HCT116 (cell line): ENCODE measurements around the gene FAM24B. TPM values are rescaled to one million over a fixed set of nuclear protein-coding genes. Genes with fewer than 3 reads are reported as not detected.

Experiments used
- ATAC-seq: fragments of 200-7000 bp; cut with Tn5 transposase; 2 replicates; pipeline ENCODE4 v1.9.1; 2020; ENCODE audit warnings: mild to moderate bottlenecking, moderate library complexity
- BruUV-seq: library from RNA; stranded (reverse); fragments of 400-500 nt; replicated peaks from 2 replicates; lab custom pipeline; 2021; lab: Mats Ljungman, UMichigan
- CTCF ChIA-PET: fragments of 300-600 bp; sonication (Branson Sonifier 250); formaldehyde crosslinking; loops from one replicate; lab custom pipeline; 2021; ENCODE audit warnings: antibody characterized with exemption; lab: Charles Lee
- POLR2A ChIA-PET: fragments of 300-600, 350-600 bp; sonication (Branson Sonifier 250); formaldehyde crosslinking; loops from one replicate; lab custom pipeline; 2021; ENCODE audit warnings: antibody characterized with exemption; lab: Charles Lee
- RAD21 ChIA-PET, 2 experiments: fragments of 300-600 bp; sonication (Branson Sonifier 250); formaldehyde crosslinking; loops; one replicate each; lab custom pipeline; 2023; ENCODE audit warnings: low total read pairs in 2 of 2; ENCODE audit not compliant: uncharacterized antibody in 2 of 2, unreplicated experiment in 2 of 2, low non-redundant PET in 1 of 2; lab: Charles Lee
- DNase-seq: peaks from one replicate; pipeline ENCODE4 v3.0.0-alpha.2; 2010; ENCODE audit warnings: low read depth, low spot score
- H2AFZ ChIP-seq: fragments of 200-600 bp; shearing (Covaris generic), sonication (generic); 2 replicates; pipeline ENCODE4 v1.6.1; 2017; ENCODE audit warnings: low read depth, mixed run types, mixed read lengths, antibody characterized with exemption, low read length; ENCODE audit not compliant: poor library complexity, severe bottlenecking
- H3K27ac ChIP-seq: 2 replicates; pipeline ENCODE4 v1.5.1; 2012; ENCODE audit warnings: low read depth, low read length
- H3K27me3 ChIP-seq: fragments of 200-600 bp; sonication (generic); 2 replicates; pipeline ENCODE4 v1.6.1; 2016; ENCODE audit warnings: mixed run types, low read length, mixed read lengths; ENCODE audit not compliant: insufficient read depth
- H3K36me3 ChIP-seq, 2 experiments: fragments of 200-500 bp in 1 of 2; fragments of 200-600 bp in 1 of 2; sonication (Bioruptor generic) in 1 of 2; sonication (generic) in 1 of 2; 2 replicates each; pipeline versions ENCODE4 v1.5.1 to v1.6.1; 2014 to 2016; ENCODE audit warnings: low read length in 2 of 2, inconsistent platforms in 1 of 2, mixed read lengths in 1 of 2, mixed run types in 1 of 2; ENCODE audit not compliant: insufficient read depth in 2 of 2, control insufficient read depth in 1 of 2
- H3K4me1 ChIP-seq, 2 experiments: fragments of 200-600 bp in 1 of 2; sonication (generic) in 1 of 2; 2 replicates each; pipeline versions ENCODE4 v1.5.1 to v1.6.1; 2012 to 2017; ENCODE audit warnings: low read length in 2 of 2, inconsistent platforms in 1 of 2, mild to moderate bottlenecking in 1 of 2, mixed read lengths in 1 of 2, mixed run types in 1 of 2, moderate library complexity in 1 of 2; ENCODE audit not compliant: insufficient read depth in 2 of 2, control insufficient read depth in 1 of 2
- H3K4me2 ChIP-seq: fragments of 200-600 bp; sonication (generic); 2 replicates; pipeline ENCODE4 v1.6.1; 2017; ENCODE audit warnings: mixed run types, low read length, mixed read lengths
- H3K4me3 ChIP-seq, 2 experiments: fragments of 200-600 bp in 1 of 2; sonication (generic) in 1 of 2; replicated peaks in 1 of 2; 2 replicates each; pipeline ENCODE4 v1.5.1; 2011 to 2016; ENCODE audit warnings: low read length in 2 of 2, control low read depth in 1 of 2, low read depth in 1 of 2, mild to moderate bottlenecking in 1 of 2, mixed read lengths in 1 of 2, mixed run types in 1 of 2
- H3K79me2 ChIP-seq: fragments of 200-600 bp; sonication (generic); 2 replicates; pipeline ENCODE4 v1.6.1; 2017; ENCODE audit warnings: mild to moderate bottlenecking, mixed run types, low read length, moderate library complexity, mixed read lengths; ENCODE audit not compliant: insufficient read depth
- H3K9ac ChIP-seq: fragments of 200-600 bp; sonication (generic); 2 replicates; pipeline ENCODE4 v1.6.1; 2016; ENCODE audit warnings: low read length, mixed read lengths
- H3K9me2 ChIP-seq: fragments of 200-600 bp; sonication (generic), shearing (Covaris generic); 2 replicates; pipeline ENCODE4 v1.6.1; 2017; ENCODE audit warnings: mixed run types, mild to moderate bottlenecking, moderate library complexity; ENCODE audit not compliant: insufficient read depth
- H3K9me3 ChIP-seq, 2 experiments: fragments of 200-500 bp in 1 of 2; fragments of 200-600 bp in 1 of 2; sonication (Bioruptor generic) in 1 of 2; sonication (generic) in 1 of 2; 2 replicates each; pipeline ENCODE4 v1.6.1; 2014 to 2017; ENCODE audit warnings: low read length in 2 of 2, mixed read lengths in 2 of 2, inconsistent platforms in 1 of 2, low read depth in 1 of 2, mild to moderate bottlenecking in 1 of 2, mixed run types in 1 of 2, moderate library complexity in 1 of 2; ENCODE audit not compliant: control insufficient read depth in 1 of 2, insufficient read depth in 1 of 2
- H4K20me1 ChIP-seq: fragments of 200-600 bp; sonication (generic), shearing (Covaris generic); 2 replicates; pipeline ENCODE4 v1.6.1; 2017; ENCODE audit warnings: mixed run types, mild to moderate bottlenecking, moderate library complexity; ENCODE audit not compliant: insufficient read depth
- CTCF ChIP-seq, 3 experiments: fragments of 200-600 bp in 1 of 3; sonication (generic) in 1 of 3; IDR thresholded peaks in 2 of 3; conservative IDR thresholded peaks in 1 of 3; 2 replicates each; pipeline ENCODE4 v1.5.1; 2012 to 2017; ENCODE audit warnings: low read depth in 2 of 3, low read length in 2 of 3, antibody characterized with exemption in 1 of 3, borderline replicate concordance in 1 of 3, control low read depth in 1 of 3, mild to moderate bottlenecking in 1 of 3, mixed read lengths in 1 of 3, mixed run types in 1 of 3, moderate library complexity in 1 of 3; ENCODE audit not compliant: insufficient read depth in 1 of 3
- EZH2 ChIP-seq: fragments of 200-600 bp; sonication (generic); IDR thresholded peaks from 2 replicates; pipeline ENCODE4 v1.6.1; 2017; ENCODE audit warnings: antibody characterized with exemption, mixed run types
- EZH2phosphoT487 ChIP-seq: fragments of 200-600 bp; IDR thresholded peaks from 2 replicates; pipeline ENCODE4 v1.6.1; 2018; ENCODE audit warnings: antibody characterized with exemption, borderline replicate concordance
- FOSL1 ChIP-seq: IDR thresholded peaks from 2 replicates; pipeline ENCODE4 v1.6.1; 2012; ENCODE audit warnings: low read depth
- POLR2A ChIP-seq: IDR thresholded peaks from 2 replicates; pipeline ENCODE4 v1.7.0; 2011; ENCODE audit warnings: borderline replicate concordance; ENCODE audit not compliant: insufficient read depth, insufficient read length; ENCODE audit errors: extremely low read depth
- REST ChIP-seq: IDR thresholded peaks from 2 replicates; pipeline ENCODE4 v1.6.1; 2012; ENCODE audit warnings: low read depth
- SP1 ChIP-seq: IDR thresholded peaks from 2 replicates; pipeline ENCODE4 v1.6.1; 2012; ENCODE audit warnings: low read depth
- TCF7L2 ChIP-seq: IDR thresholded peaks from 2 replicates; pipeline ENCODE4 v1.7.0; 2011; ENCODE audit warnings: borderline replicate concordance, inconsistent platforms; ENCODE audit not compliant: insufficient read depth, insufficient read length; ENCODE audit errors: extremely low read depth
- ZBTB33 ChIP-seq: IDR thresholded peaks from 2 replicates; pipeline ENCODE4 v1.6.1; 2011; ENCODE audit warnings: mild to moderate bottlenecking, low read length, moderate library complexity; ENCODE audit not compliant: insufficient replicate concordance; ENCODE audit errors: extremely low read depth
- ZFX ChIP-seq: fragments of 450-650 bp; IDR thresholded peaks from 2 replicates; pipeline ENCODE4 v1.6.1; 2017
- ZNF274 ChIP-seq: fragments of 200-500 bp; sonication (Bioruptor generic); IDR thresholded peaks from 2 replicates; pipeline ENCODE4 v1.6.1; 2014; ENCODE audit warnings: mild to moderate bottlenecking, low read depth, low read length, inconsistent platforms
- intact Hi-C: fragments of 100-400 bp; cut with micrococcal nuclease; formaldehyde crosslinking; loops from 2 replicates; pipeline ENCODE4 v1.10.0; 2022
- total RNA-seq: library from RNA; stranded (reverse); gene quantifications from one replicate; pipeline ENCODE4 v1.2.1, GENCODE V29; 2021; ENCODE audit not compliant: unreplicated experiment

Gene FAM24B
- total RNA-seq, 1 experiment from 2014 or later = 6.8 TPM

- CTCF ChIA-PET = no interaction called here
- TSS peak; percentile 23 for BruUV-seq
- intact Hi-C loops = no loop called here
- RAD21 ChIA-PET = no interaction called here
- Histone ChIP-seq H3K27me3 (peaks cover 30% of the 10 kb centered on the region), H3K27ac (no peak overlapping the region), H2AFZ (no peak overlapping the region), H3K4me2 (peak overlapping the region; percentile 2; the same call in 1 of the 2 replicates), H3K4me3 (no peak overlapping the region), H3K9me2 (no peaks in the 10 kb centered on the region), H3K4me1 (peaks cover 14 to 30% of the 10 kb centered on the region in 2 experiments; a peak in 3 of 4 replicates), H3K9ac (no peak overlapping the region), H3K79me2 (peaks cover 21% of the 10 kb centered on the region; the same call in 1 of the 2 replicates), H3K36me3 (no peaks in the 10 kb centered on the region), H3K9me3 (no peaks in the 10 kb centered on the region), H4K20me1 (no peaks in the 10 kb centered on the region)
- ATAC-seq (peak; percentile 32; the same call in 1 of the 2 replicates), DNase-seq (no peak)
- POLR2A ChIA-PET = no interaction called here
- TF ChIP-seq ZFX (no peak), POLR2A (no peak)
Measured at GRCh38 chr10:122854648-122855047, 24.7 kb downstream of the FAM24B start.

- ATAC-seq (no peak), DNase-seq (no peak)
- peaks cover 13% of the 10 kb centered on the region; the same call in 1 of the 2 replicates for H3K79me2 ChIP-seq
- H2AFZ ChIP-seq = no peak overlapping the region
- H3K9me3 ChIP-seq = no peaks in the 10 kb centered on the region
- no TSS peak for BruUV-seq
- intact Hi-C loops = no loop called here
- H3K9ac ChIP-seq = no peak overlapping the region
- H3K36me3 ChIP-seq = no peaks in the 10 kb centered on the region
- ChIA-PET RAD21 (no interaction called here), POLR2A (no interaction called here), CTCF (no interaction called here)
- H3K4me3 ChIP-seq = no peak overlapping the region
- H4K20me1 ChIP-seq = no peaks in the 10 kb centered on the region
- H3K9me2 ChIP-seq = no peaks in the 10 kb centered on the region
- peaks cover 28% of the 10 kb centered on the region for H3K27me3 ChIP-seq
- no peak overlapping the region for H3K27ac ChIP-seq
- H3K4me1 ChIP-seq = peaks cover 14 to 30% of the 10 kb centered on the region in 2 experiments; a peak in 3 of 4 replicates
- no peak overlapping the region for H3K4me2 ChIP-seq
- TF ChIP-seq TCF7L2 = no peak
- no peak for TF ChIP-seq EZH2phosphoT487
- no peak for TF ChIP-seq FOSL1
- TF ChIP-seq ZNF274 = no peak
- no peak for TF ChIP-seq ZBTB33
- no peak for TF ChIP-seq EZH2
- TF ChIP-seq CTCF (IDR thresholded peaks at IDR 0.05 in 2 of 3, conservative IDR thresholded peaks at IDR 0.05 in 1 of 3; ENCODE audit: borderline replicate concordance in 1 of 3, insufficient read depth in 1 of 3, low read depth in 2 of 3, low read length in 2 of 3) = no peak
- TF ChIP-seq SP1 = no peak
- TF ChIP-seq REST = no peak
Measured at GRCh38 chr10:122853665-122854313, 25.6 kb downstream of the FAM24B start.
